Stimulated activated CD8-positive, alpha-beta memory T cell treated with anti-CD3 and anti-CD28 coated beads, Interleukin-2, amount 100 ng/mL, for 48 hours (primary cell): ENCODE data around the gene ARHGAP45.
"Not testable (repeated sequence)": the region's sequence is repeated elsewhere in the genome, so short reads cannot be mapped to it uniquely, and the experiment has no call there.

ENCODE experiments used
- DNase-seq, 2 donors: peaks; one replicate each; pipeline ENCODE4 v3.0.0-alpha.2; 2020; ENCODE audit warnings: low read depth in 2 of 2

ARHGAP45 gene, protein sequence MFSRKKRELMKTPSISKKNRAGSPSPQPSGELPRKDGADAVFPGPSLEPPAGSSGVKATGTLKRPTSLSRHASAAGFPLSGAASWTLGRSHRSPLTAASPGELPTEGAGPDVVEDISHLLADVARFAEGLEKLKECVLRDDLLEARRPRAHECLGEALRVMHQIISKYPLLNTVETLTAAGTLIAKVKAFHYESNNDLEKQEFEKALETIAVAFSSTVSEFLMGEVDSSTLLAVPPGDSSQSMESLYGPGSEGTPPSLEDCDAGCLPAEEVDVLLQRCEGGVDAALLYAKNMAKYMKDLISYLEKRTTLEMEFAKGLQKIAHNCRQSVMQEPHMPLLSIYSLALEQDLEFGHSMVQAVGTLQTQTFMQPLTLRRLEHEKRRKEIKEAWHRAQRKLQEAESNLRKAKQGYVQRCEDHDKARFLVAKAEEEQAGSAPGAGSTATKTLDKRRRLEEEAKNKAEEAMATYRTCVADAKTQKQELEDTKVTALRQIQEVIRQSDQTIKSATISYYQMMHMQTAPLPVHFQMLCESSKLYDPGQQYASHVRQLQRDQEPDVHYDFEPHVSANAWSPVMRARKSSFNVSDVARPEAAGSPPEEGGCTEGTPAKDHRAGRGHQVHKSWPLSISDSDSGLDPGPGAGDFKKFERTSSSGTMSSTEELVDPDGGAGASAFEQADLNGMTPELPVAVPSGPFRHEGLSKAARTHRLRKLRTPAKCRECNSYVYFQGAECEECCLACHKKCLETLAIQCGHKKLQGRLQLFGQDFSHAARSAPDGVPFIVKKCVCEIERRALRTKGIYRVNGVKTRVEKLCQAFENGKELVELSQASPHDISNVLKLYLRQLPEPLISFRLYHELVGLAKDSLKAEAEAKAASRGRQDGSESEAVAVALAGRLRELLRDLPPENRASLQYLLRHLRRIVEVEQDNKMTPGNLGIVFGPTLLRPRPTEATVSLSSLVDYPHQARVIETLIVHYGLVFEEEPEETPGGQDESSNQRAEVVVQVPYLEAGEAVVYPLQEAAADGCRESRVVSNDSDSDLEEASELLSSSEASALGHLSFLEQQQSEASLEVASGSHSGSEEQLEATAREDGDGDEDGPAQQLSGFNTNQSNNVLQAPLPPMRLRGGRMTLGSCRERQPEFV

DNA sequence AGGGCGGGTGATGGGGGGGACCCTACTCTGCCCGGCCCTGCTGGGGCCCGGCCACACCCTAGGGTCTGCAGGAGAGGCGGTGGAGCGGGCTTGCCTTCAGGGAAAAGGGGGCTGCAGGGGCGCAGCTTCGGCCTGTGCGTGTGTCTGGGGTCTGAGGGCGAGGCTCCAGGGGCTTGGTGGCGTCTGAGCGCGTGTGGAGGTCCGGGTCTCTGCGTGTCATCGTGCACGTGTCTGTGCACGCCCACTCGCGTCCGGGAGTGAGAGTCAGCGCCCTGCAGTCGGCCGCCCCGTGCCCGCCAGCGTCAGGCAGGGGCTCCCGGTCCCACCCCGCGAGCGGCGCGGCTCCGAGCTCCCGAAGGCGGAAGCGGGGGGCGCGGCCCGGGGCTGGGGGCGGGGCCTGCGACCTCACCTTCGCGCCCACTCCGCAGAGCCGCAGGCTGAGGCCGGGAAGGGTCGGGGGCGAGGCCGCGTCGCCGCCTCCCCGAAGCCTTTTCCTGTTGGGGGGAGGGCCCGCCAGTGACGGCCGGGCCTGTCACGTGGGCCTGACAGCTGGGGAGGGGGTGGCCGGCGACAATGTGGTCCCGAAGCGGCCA lies at the start of gene ARHGAP45:
Gene ARHGAP45 (plus strand): TSS at position 420 of the 593 bp plus-strand sequence. CDS start 239 bp downstream, outside the sequence.
- DNase-seq = peak; percentile 71 to 83

DNA sequence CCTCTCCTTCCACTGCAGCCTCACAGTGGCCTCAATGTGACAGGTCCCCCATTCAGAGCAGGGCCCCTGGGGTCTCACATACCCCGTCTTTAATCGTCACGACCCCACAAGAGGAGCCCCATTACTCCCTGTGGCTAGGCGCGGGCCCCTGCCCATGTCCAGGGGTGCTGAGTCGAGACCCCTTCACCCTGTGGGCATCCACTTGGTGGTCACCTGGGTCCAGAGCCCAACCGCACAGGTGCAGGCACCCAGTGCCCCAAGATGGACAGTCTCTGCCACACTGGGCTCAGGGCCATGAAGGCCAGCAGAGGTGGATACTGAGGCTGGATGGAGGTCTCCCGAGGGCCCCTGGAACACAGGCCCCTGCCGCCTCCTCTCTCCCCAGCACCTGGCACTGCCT lies 49.1 kb upstream of the ARHGAP45 start:
- DNase-seq = no peak

DNA sequence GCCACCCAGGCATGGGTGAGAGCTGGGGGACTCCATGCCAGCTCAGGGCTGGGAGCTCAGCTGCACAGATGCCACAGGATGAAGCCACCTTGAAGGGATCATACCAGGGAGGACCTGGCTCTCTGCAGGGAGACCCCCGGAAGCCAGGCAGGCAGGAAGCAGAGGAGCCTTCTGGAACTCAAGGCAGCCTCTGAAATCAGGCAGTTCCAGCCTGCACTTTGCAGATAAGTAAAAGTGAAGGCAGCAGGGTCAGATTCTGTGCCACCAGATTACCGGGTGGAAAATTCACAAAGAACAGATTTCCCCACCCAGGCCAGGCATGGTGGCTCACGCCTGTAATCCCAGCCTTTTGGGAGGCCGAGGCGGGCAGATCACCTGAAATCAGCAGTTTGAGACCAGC lies 48.6 kb upstream of the ARHGAP45 start:
- no peak for DNase-seq

- DNase-seq = no peak
Measured at GRCh38 chr19:1018932-1019615, 47.9 kb upstream of the ARHGAP45 start.

- DNase-seq = no peak
Measured at GRCh38 chr19:1019616-1019961, 47.4 kb upstream of the ARHGAP45 start.

- DNase-seq = no peak
Measured at GRCh38 chr19:1019980-1020867, 46.7 kb upstream of the ARHGAP45 start.

DNA sequence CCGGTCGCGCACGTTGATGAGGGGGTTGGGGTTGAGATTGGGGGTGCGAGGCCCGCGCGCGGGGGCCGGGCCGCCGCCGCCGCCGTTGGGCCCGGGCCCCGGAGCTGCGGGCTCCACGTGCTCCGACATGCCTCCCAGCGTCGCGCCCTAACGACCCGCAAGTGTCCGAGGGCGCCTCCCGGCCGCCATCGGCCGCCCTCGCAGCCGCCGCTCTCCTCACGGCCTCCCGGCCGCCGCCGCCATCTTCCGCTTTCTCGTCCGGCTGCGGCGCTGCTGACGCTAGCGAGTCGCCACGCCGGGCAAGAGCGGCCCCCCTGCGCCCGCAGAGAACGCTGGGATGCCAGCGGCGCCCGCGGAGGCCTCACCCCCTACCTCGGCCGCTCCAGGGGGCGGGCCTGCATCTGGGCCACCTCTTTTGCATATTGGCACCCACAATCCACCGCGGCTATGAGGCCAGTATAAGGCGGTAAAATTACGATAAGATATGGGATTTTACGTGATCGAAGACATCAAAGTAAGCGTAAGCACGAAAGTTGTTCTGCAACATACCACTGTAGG lies 46.0 kb upstream of the ARHGAP45 start, which contains the start of gene TMEM259:
Gene TMEM259 (minus strand): TSS at position 256 of the 558 bp plus-strand sequence. CDS start 127 bp downstream, at position 129.
- DNase-seq = peak; percentile 92 to 96

DNA sequence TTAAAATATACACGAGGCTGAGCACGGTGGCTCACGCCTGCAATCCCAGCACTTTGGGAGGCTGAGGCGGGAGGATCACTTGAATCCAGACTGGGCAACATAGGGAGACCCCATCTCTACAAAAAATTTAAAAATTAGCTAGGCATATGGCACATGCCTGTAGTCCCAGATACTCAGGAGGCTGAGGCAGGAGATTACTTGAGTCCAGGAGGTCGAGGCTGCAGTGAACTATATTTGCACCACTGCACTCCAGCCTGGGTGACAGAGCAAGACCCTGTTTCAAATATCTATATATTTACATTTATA lies 43.1 kb upstream of the ARHGAP45 start:
- not testable (repeated sequence) for DNase-seq

- DNase-seq = not testable (repeated sequence)
Measured at GRCh38 chr19:1025080-1025479, 41.9 kb upstream of the ARHGAP45 start.

DNA sequence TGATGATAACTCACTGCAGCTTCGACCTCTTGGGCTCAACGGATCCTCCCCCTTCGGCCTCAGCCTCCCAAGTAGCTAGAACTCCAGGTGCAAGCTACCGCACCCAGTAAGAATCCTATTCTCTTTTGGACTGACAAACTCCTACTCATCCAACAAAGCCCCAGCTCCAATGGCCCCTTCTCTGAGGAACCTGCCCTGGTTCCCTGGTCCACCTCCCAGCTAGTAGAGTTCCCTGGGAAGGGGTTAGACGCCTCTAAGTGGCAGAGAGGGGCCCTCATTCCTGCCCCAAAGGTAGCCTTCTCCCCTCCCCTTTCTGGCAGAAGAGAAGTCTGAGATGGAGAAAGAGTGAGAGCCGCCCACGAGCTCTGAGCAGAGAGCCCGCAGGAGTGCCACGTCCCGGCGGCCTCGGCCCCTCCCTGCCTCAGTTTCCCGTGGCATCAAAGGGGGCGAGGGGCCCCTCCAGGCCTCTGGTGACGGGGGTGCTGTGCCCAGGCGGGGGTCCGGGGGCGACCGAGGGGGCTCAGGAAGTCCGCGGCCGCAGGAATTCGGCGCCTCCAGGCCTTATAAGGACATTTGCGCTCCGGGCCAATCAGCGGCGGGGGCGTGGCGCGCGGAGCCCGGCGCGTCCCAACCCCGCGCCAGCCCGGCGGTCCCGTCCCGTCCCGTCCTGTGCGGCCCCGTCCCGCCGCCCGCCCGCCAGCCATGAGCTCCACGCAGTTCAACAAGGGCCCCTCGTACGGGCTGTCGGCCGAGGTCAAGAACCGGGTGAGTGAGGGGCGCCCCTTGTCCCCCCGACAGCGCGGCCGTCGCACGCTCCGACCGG lies 40.8 kb upstream of the ARHGAP45 start, which contains the start of gene CNN2:
Gene CNN2 (plus strand): TSS at position 649 of the 823 bp plus-strand sequence. CDS start 54 bp downstream, at position 703.
- peak; percentile 58 to 61 for DNase-seq

DNA sequence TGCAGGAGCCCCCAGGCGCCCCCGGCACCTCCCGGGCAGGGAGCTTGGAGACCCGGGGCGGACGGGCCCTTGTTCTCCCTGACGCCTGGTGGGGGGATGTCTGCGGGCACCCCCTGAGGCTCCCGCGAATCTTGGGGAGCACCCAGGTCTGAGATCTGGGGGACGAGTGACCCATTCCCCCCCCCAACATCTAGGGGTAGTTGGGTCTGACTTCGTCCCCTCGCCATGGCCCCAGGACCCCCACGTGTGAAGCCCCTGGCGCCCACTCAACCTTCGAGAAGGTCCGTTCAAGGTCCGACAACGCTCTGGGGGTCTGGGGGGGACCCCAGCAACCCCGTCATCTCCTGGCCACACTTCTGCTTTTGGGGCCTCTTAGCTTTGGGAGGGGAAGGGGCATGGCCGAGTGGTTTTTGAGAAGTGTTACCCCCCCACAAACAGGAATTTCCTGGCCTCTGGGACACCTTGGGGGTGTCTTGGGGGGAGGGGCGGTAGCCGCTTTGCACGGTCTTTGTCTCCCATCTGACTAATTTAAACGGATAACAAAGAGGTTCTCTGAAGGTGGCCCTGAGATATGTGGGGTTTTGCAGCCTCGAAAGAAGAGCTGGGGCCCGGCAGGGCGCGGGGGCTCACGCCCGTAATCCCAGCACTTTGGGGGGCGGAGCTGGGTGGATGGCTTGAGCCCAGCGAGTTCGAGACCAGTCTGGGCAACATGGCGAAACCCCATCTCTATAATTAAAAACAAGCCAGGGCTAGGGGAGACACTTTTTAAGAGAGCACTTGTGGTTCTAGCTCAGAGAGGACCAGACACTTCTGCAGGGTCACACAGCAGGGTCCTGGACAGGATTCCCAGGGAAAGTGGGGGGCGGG lies 40.0 kb upstream of the ARHGAP45 start:
- DNase-seq = no peak

GRCh38 chr19:1027650-1028061 lies 39.3 kb upstream of the ARHGAP45 start:
- no peak for DNase-seq

GRCh38 chr19:1028062-1028926 lies 38.7 kb upstream of the ARHGAP45 start:
- no peak for DNase-seq

GRCh38 chr19:1032264-1032867 lies 34.6 kb upstream of the ARHGAP45 start:
- no peak for DNase-seq

- no peak for DNase-seq
Measured at GRCh38 chr19:1035998-1036621, 30.9 kb upstream of the ARHGAP45 start.

DNA sequence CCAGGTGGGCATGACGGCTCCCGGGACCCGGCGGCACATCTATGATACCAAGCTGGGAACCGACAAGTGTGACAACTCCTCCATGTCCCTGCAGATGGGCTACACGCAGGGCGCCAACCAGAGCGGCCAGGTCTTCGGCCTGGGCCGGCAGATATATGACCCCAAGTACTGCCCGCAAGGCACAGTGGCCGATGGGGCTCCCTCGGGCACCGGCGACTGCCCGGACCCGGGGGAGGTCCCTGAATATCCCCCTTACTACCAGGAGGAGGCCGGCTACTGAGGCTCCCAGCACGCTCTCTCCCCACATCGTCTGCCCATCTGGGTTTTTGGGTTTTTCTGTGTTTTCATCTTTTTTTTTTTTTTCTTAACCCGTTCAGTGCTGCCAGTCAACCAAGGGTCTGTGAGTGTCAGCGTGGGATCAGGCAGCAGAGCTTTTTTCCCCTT lies 29.3 kb upstream of the ARHGAP45 start:
- no peak for DNase-seq
